WTC11 (cell line): ENCODE measurements around the gene SREK1IP1.

ENCODE experiments used
- ATF3 ChIP-seq: sonication (generic); formaldehyde crosslinking; conservative IDR thresholded peaks from 2 replicates; pipeline ENCODE4 v1.8.1; 2022; ENCODE audit warnings: mild to moderate bottlenecking, missing genetic modification reagents
- CREM ChIP-seq: sonication (generic); formaldehyde crosslinking; IDR thresholded peaks from 2 replicates; pipeline ENCODE4 v1.8.1; 2022; ENCODE audit warnings: mild to moderate bottlenecking, missing genetic modification reagents, moderate library complexity
- CTCF ChIP-seq: fragments of 200-600 bp; IDR thresholded peaks from 2 replicates; pipeline ENCODE4 v1.8.0; 2022; ENCODE audit warnings: antibody characterized with exemption
- E2F1 ChIP-seq: sonication (generic); formaldehyde crosslinking; IDR thresholded peaks from 2 replicates; pipeline ENCODE4 v1.8.0; 2022; ENCODE audit warnings: mild to moderate bottlenecking, missing genetic modification reagents
- FOXJ3 ChIP-seq: sonication (generic); formaldehyde crosslinking; IDR thresholded peaks from 2 replicates; pipeline ENCODE4 v1.9.0; 2021; ENCODE audit warnings: missing genetic modification reagents, mild to moderate bottlenecking, borderline replicate concordance
- FOXK1 ChIP-seq: sonication (generic); formaldehyde crosslinking; IDR thresholded peaks from 2 replicates; pipeline ENCODE4 v1.8.0; 2022; ENCODE audit warnings: mild to moderate bottlenecking, moderate library complexity, missing genetic modification reagents
- MAX ChIP-seq: sonication (generic); formaldehyde crosslinking; IDR thresholded peaks from 2 replicates; pipeline ENCODE4 v1.8.0; 2022; ENCODE audit warnings: mild to moderate bottlenecking, missing genetic modification reagents
- MLX ChIP-seq: sonication (generic); formaldehyde crosslinking; IDR thresholded peaks from 2 replicates; pipeline ENCODE4 v1.8.1; 2023; ENCODE audit warnings: mild to moderate bottlenecking, missing genetic modification reagents, moderate library complexity
- MXD4 ChIP-seq: fragments of 250-450 bp; sonication (Bioruptor Pico); IDR thresholded peaks from 2 replicates; pipeline ENCODE4 v1.8.0; 2021; ENCODE audit warnings: mild to moderate bottlenecking, moderate library complexity, borderline replicate concordance
- PRDM15 ChIP-seq: sonication (generic); formaldehyde crosslinking; IDR thresholded peaks from 2 replicates; pipeline ENCODE4 v1.8.0; 2022; ENCODE audit warnings: missing genetic modification reagents
- RELA ChIP-seq: sonication (generic); formaldehyde crosslinking; IDR thresholded peaks from 2 replicates; pipeline ENCODE4 v1.8.1; 2022; ENCODE audit warnings: missing genetic modification reagents, mild to moderate bottlenecking, borderline replicate concordance
- USF1 ChIP-seq: sonication (generic); formaldehyde crosslinking; IDR thresholded peaks from 2 replicates; pipeline ENCODE4 v1.8.0; 2022; ENCODE audit warnings: mild to moderate bottlenecking, missing genetic modification reagents
- ZNF281 ChIP-seq: sonication (generic); formaldehyde crosslinking; IDR thresholded peaks from 2 replicates; pipeline ENCODE4 v1.8.0; 2023; ENCODE audit warnings: mild to moderate bottlenecking, missing genetic modification reagents
- ZNF317 ChIP-seq: sonication (generic); formaldehyde crosslinking; IDR thresholded peaks from 2 replicates; pipeline ENCODE4 v1.8.1; 2023; ENCODE audit warnings: low read depth, mild to moderate bottlenecking, moderate library complexity, missing genetic modification reagents, borderline replicate concordance

GRCh38 chr5:64818245-64818644 is 49.8 kb upstream of the SREK1IP1 start:
- TF ChIP-seq ZNF281 (no peak), MLX (no peak), USF1 (CRISPR knock-in tag) (no peak), ZNF317 (CRISPR knock-in tag) (no peak), CTCF (no peak), FOXJ3 (no peak), ATF3 (CRISPR knock-in tag) (no peak), RELA (CRISPR knock-in tag) (no peak), E2F1 (CRISPR knock-in tag) (no peak), CREM (CRISPR knock-in tag) (no peak), FOXK1 (CRISPR knock-in tag) (no peak), MAX (CRISPR knock-in tag) (no peak), PRDM15 (CRISPR knock-in tag) (no peak), MXD4 (CRISPR knock-in tag) (no peak)
